Right lobe of liver (tissue), 4 donors: ENCODE data around the gene PRMT3.

Experiments
- CTCF ChIP-seq, 4 donors: fragments of 200-600 bp in 3 of 4; fragments of 450-650 bp in 1 of 4; IDR thresholded peaks; one replicate each; pipeline versions ENCODE4 v1.5.1 to v1.8.0; 2016 to 2022; ENCODE audit warnings: antibody characterized with exemption in 4 of 4, mild to moderate bottlenecking in 2 of 4
- POLR2A ChIP-seq: fragments of 450-650 bp; IDR thresholded peaks from one replicate; pipeline ENCODE4 v1.6.1; 2017; ENCODE audit warnings: antibody characterized with exemption, mild to moderate bottlenecking
- donor health status: DM: no; HTN: no; CAD: no.
- donor health status: DM: no; HTN: no; CAD: no.
- donor health status: DM: no; HTN: yes; CAD: no.

GRCh38 chr11:20530942-20531703 is 143.6 kb downstream of the PRMT3 start:
- TF ChIP-seq CTCF (IDR thresholded peaks at IDR 0.05) (no peak), POLR2A (no peak)
